DMS79 (cell line): ENCODE data around the gene MT1B.
"Not testable (repeated sequence)": the region's sequence is repeated elsewhere in the genome, so short reads cannot be mapped to it uniquely, and the experiment has no call there.

Source experiments
- DNase-seq: peaks from one replicate; lab custom pipeline; 2025; lab: John Stamatoyannopoulos, UW

The MT1B gene

GRCh38 chr16:56620339-56620897 is 31.3 kb upstream of the MT1B start:
- no peak for DNase-seq

DNA sequence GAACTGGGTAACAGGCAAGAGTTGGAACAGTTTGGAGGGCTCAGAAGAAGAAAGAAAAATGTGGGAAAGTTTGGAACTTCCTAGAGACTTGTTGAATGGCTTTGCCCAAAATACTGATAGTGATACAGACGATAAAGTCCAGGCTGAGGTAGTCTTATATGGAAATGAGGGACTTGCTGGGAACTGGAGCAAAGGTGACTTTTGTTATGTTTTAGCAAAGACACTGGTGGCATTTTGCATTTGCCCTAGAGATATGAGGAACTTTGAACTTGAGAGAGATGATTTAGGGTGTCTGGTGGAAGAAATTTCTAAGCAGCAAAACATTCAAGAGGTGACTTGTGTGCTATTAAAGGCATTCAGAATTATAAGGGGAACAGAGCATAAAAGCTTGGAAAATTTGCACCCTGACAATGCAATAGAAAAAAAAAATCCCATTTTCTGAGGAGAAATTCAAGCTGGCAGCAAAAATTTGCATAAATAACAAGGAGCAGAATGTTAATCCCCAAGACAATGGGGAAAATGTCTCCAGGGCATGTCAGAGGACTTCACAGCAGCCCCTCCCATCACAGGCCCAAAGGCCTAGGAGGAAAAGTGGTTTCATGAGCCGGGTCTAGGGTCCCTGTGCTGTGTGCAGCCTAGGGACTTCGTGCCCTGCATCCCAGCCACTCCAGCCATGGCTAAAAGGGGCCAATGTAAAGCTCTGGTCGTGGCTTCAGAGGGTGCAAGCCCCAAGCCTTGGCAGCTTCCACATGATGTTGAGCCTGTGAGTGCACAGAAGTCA is 29.8 kb upstream of the MT1B start:
- not testable (repeated sequence) for DNase-seq

DNA sequence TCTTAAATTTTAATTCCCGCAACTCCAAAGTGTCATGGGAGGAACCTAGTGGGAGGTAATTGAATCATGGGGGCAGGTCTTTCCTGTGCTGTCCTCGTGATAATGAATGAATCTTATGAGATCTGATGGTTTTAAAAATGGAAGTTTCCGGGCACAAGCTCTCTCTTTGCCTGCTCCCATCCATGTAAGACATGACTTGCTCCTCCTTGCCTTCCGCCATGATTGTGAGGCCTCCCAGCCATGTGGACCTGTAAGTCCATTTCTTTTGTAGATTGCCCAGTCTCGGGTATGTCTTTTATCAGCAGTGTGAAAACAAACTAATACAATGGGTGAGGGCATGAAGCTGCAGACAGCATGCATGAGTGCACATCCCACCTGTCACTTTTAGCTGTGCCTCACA is 28.5 kb upstream of the MT1B start:
- not testable (repeated sequence) for DNase-seq

- DNase-seq, result no peak
These were observed 28.0 kb upstream of the MT1B start for GRCh38 chr16:56623637-56624036.

GRCh38 chr16:56625140-56625942 is 26.3 kb upstream of the MT1B start, which contains the start of gene MT1E:
TSS of gene MT1E (plus strand) at chr16:56625781. CDS start at chr16:56625852, 71 bp downstream.
- DNase-seq, result no peak

DNA sequence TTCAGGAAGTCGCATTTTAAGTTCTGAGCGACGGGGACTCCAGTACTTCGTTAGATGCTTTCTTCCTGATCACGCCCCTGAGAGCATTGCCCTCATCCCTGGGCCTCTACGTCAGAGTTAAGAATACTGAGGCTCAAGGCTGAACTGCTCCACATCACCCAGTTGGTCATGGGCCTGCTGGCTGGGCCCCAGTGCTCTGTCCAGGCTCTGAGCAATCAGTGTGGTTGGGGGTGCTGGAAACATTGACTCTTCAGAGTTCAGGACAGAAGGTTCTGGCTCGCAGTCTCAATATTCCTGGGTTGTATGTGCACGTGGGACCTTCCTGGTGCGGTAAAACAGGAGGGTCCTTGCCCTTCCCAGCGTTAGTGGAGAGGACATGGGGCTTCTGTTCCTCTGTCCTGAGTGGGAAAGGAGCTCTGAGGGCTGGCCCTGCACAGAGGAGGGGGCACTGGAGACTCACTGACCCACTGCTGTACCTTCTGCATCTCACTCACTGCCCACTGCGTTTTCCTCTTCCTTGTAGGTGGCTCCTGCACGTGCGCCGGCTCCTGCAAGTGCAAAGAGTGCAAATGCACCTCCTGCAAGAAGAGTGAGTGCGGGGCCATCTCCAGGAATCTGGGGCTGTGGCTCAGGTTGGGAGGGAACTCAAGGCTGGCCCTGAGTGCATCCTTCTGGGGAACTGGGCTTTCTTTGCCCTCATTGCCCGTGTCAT is 25.6 kb upstream of the MT1B start:
- DNase-seq, result no peak

GRCh38 chr16:56626685-56627084 is 25.0 kb upstream of the MT1B start:
- no peak for DNase-seq

GRCh38 chr16:56628486-56629350 is 23.0 kb upstream of the MT1B start:
- no peak for DNase-seq

DNA sequence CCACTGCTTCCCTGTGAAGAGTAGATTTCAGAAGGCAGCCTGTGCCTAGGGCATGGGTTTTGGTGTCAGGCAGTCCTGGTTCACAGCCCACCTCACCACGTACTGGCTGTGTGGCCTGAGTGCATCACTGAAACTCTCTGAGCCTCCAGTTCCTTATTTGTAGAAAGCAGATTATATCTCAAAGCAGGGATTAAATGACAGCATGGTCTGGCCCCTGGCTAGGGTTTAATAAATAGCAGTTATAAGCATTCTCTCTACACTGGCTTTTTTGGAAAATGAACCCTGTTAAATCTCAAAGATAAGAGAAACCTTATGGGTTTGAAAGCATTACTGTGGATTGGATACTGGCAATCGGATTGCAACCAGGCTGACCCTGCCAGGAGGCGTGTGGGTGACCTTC is 22.2 kb upstream of the MT1B start:
- no peak for DNase-seq

GRCh38 chr16:56630134-56630533 is 21.6 kb upstream of the MT1B start:
- no peak for DNase-seq

GRCh38 chr16:56631197-56631596 is 20.5 kb upstream of the MT1B start:
- no peak for DNase-seq

DNA sequence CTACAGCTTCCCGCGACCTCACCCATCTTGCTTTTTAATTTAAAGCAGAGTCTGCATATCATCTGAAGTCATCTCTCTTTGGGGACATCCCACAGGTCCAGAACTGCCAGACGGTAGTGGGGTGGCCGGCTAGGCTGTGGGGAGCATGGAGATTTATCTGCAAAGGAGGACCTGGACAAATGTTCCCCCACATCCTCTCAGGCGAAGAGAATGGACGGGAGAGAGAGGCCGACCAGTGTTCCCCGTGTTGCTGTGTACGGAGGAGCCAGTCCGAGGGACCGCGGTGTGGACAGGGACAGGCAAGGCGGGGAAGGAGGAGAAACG is 19.9 kb upstream of the MT1B start:
- no peak for DNase-seq

DNA sequence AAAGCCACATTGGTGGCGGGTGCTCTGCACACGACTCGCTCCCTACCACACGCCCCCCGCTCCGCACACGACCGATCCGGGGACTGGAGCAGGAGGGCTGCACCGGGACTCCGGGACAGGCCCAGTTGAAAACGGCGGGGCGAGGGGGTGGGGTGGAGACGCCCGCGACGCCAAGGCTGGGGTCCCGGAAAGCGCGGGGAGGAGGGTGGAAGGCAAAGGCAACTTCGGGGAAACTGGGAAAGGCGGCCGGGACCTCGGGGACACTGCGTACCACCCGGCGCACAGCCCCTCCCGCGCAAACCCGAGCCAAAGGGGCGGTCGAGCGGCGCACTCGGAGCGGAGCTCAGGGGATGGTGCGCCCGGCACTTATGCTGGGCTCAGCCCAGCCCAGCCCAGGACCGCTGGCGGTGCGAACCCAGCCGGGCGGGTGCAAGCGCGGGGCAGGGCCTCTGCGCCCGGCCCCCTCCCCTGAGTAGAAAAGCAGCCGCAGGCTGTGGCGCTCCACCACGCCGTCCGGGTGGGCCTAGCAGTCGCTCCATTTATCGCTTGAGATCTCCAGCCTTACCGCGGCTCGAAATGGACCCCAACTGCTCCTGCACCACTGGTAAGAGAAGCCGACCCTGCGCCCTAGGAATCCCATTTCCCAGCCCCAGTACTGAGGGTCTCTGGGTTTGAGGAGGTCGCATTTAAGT is 19.4 kb upstream of the MT1B start, which contains the start of gene MT1M:
Gene MT1M, plus strand, starts transcription at position 504 of the 692 bp plus-strand sequence. Its CDS starts 73 bp downstream, at position 577.
- DNase-seq, result no peak

GRCh38 chr16:56632848-56633365 is 18.8 kb upstream of the MT1B start:
- DNase-seq, result no peak

DNA sequence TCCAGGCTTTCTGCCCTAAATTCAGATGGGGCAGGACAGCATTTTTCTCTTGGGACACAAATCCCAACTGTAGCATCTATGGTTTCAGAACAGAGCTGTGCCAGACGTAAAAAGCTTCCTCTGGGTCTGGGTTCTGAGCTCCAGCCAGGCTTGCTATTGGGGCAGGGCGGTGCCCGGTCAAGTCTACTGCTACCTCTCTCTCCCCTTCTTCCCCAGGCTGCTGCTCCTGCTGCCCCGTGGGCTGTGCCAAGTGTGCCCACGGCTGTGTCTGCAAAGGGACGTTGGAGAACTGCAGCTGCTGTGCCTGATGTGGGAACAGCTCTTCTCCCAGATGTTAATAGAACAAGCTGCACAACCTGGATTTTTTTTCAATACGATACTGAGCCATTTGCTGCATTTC is 18.2 kb upstream of the MT1B start:
- no peak for DNase-seq

- no peak for DNase-seq
These were observed 16.8 kb upstream of the MT1B start for GRCh38 chr16:56634715-56635440.

DNA sequence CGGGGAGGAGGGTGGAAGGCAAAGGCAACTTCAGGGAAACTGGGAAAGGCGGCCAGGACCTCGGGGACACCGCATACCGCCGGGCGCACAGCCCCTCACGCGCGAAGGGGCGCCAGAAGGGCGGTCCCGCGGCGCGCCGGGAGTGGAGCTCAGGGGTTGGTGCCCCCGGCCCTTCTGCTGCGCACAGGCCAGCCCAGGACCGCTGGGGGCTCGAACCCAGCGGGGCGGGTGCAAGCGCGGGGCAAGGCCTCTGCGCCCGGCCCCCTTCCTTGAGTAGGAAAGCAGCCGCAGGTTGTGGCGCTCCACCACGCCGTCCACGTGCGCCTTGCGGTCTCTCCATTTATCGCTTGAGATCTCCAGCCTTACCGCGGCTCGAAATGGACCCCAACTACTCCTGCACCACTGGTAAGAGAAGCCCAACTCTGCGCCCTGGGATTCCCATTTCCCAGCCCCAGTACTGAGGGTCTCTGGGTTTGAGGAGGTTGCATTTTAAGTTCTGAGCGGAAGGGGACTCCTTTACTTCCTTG is 16.2 kb upstream of the MT1B start:
- DNase-seq, result no peak

DNA sequence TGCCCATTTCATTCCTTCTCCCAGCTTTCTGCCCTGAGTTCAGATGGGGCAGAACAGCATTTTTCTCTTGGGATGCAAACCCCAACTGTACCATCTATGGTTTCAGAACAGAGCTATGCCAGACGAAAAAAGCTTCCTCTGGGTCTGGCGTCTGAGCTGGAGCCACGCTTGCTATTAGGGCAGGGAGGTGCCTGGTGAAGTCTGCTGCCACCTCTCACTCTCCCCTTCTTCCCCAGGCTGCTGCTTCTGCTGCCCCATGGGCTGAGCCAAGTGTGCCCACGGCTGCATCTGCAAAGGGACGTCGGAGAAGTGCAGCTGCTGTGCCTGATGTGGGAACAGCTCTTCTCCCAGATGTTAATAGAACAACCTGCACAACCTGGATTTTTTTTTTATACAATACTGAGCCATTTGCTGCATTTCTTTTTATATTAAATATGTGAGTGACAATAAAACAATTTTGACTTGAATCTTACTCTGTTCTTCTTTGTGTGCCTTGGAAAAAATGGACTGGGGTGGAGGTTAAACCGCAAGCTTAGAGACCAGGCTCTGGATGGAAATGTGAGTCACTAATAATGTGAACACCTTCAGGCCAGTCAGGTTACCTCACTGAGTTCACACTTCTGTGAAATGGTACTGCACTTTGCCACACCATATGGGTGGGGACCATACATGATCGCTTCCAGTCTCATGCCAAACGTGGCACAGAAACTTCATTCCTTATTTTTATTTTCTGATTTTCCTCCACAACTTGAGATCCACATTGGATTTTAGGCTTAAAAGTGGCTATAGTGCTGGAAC is 14.9 kb upstream of the MT1B start:
- no peak for DNase-seq
